A549 (cell line): ENCODE measurements around the gene DPY19L3. TPM values are rescaled to one million over a fixed set of nuclear protein-coding genes. Genes with fewer than 3 reads are reported as not detected.

ENCODE experiments used
- ATAC-seq, 2 experiments: fragments of 200-7000 bp in 1 of 2; fragments of >200 bp in 1 of 2; cut with Nextera tagmentation in 1 of 2; cut with Tn5 transposase in 1 of 2; 3 replicates each; pipeline versions ENCODE4 v1.8.0 to v1.9.1; 2018 to 2020; ENCODE audit warnings: mild to moderate bottlenecking in 1 of 2, moderate library complexity in 1 of 2
- CTCF ChIA-PET: fragments of 300-600 bp; sonication (Branson Sonifier 250); formaldehyde crosslinking; extraction: SDS; loops from one replicate; lab custom pipeline; 2021; ENCODE audit warnings: antibody characterized with exemption, inconsistent platforms; lab: Yijun Ruan, JAX
- POLR2A ChIA-PET: fragments of 350-600 bp; formaldehyde crosslinking; extraction: SDS; loops from one replicate; lab custom pipeline; 2021; ENCODE audit warnings: antibody characterized with exemption, inconsistent platforms; lab: Yijun Ruan, JAX
- DNase-seq, 2 experiments: peaks; one replicate each; pipeline versions ENCODE4 v3.0.0 to v3.0.0-alpha.2; 2011 to 2016; ENCODE audit warnings: low read depth in 1 of 2, low spot score in 1 of 2
- FAIRE-seq: peaks from 2 replicates; lab custom pipeline; 2011; peaks lifted over from hg19 to GRCh38; lab: Jason Lieb, UNC
- H3K27ac ChIP-seq, 2 experiments: fragments of >200 bp; sonication (Bioruptor Twin); formaldehyde crosslinking; 3 replicates each; pipeline ENCODE4 v1.5.1; 2016 to 2017
- H3K4me1 ChIP-seq: fragments of >200 bp; sonication (Bioruptor Twin); formaldehyde crosslinking; 3 replicates; pipeline ENCODE4 v1.6.1; 2016
- H3K4me2 ChIP-seq: fragments of >200 bp; sonication (Bioruptor Twin); formaldehyde crosslinking; 3 replicates; pipeline ENCODE4 v1.6.1; 2016
- H3K4me3 ChIP-seq: fragments of >200 bp; sonication (Bioruptor Twin); formaldehyde crosslinking; 3 replicates; pipeline ENCODE4 v1.5.1; 2016
- H3K9me3 ChIP-seq: fragments of >200 bp; sonication (Bioruptor Twin); formaldehyde crosslinking; 3 replicates; pipeline ENCODE4 v1.6.1; 2016
- BHLHE40 ChIP-seq: IDR thresholded peaks from 2 replicates; pipeline ENCODE4 v1.6.1; 2012; ENCODE audit warnings: low read depth, low read length, inconsistent platforms
- CEBPB ChIP-seq, 2 experiments: fragments of >200 bp in 1 of 2; sonication (Bioruptor Twin) in 1 of 2; formaldehyde crosslinking in 1 of 2; IDR thresholded peaks; 2 replicates each; pipeline ENCODE4 v1.6.1; 2012 to 2016
- CHD4 ChIP-seq: fragments of 200-600 bp; sonication (generic); IDR thresholded peaks from 2 replicates; pipeline ENCODE4 v1.6.1; 2016; ENCODE audit warnings: antibody characterized with exemption, mild to moderate bottlenecking, borderline replicate concordance
- E2F6 ChIP-seq: IDR thresholded peaks from 2 replicates; pipeline ENCODE4 v1.6.1; 2012; ENCODE audit warnings: low read depth, borderline replicate concordance
- EP300 ChIP-seq, 2 experiments: fragments of >200 bp; sonication (Bioruptor Twin); formaldehyde crosslinking; IDR thresholded peaks; 2 replicates in 1 of 2; 3 replicates in 1 of 2; pipeline ENCODE4 v1.6.1; 2016 to 2017
- ESRRA ChIP-seq: fragments of 150-350 bp; IDR thresholded peaks from 2 replicates; pipeline ENCODE4 v1.6.1; 2014; ENCODE audit warnings: mild to moderate bottlenecking, low read length, borderline replicate concordance
- FOSL2 ChIP-seq, 2 experiments: fragments of 450-650 bp in 1 of 2; fragments of >200 bp in 1 of 2; sonication (Bioruptor Twin) in 1 of 2; formaldehyde crosslinking; IDR thresholded peaks; 2 replicates each; pipeline versions ENCODE4 v1.5.0 to v1.6.1; 2016 to 2020; ENCODE audit warnings: mild to moderate bottlenecking in 1 of 2, moderate library complexity in 1 of 2
- GATA3 ChIP-seq: IDR thresholded peaks from 2 replicates; pipeline ENCODE4 v1.6.1; 2012; ENCODE audit warnings: borderline replicate concordance
- HES2 ChIP-seq: fragments of >200 bp; sonication (Bioruptor Twin); formaldehyde crosslinking; IDR thresholded peaks from 2 replicates; pipeline ENCODE4 v1.6.1; 2016
- HOXA7 ChIP-seq: fragments of 250-450 bp; sonication (Bioruptor Pico); IDR thresholded peaks from 2 replicates; pipeline ENCODE4 v1.5.0; 2020; ENCODE audit warnings: mild to moderate bottlenecking, moderate library complexity
- HOXB13 ChIP-seq: fragments of 250-450 bp; sonication (Bioruptor Pico); IDR thresholded peaks from 2 replicates; pipeline ENCODE4 v1.5.0; 2020; ENCODE audit warnings: low read depth, mild to moderate bottlenecking, moderate library complexity
- MAZ ChIP-seq: fragments of 150-350 bp; IDR thresholded peaks from 2 replicates; pipeline ENCODE4 v1.6.1; 2014; ENCODE audit warnings: antibody characterized with exemption, low read depth, low read length, borderline replicate concordance
- PBX3 ChIP-seq: IDR thresholded peaks from 2 replicates; pipeline ENCODE4 v1.6.1; 2012
- POLR2AphosphoS2 ChIP-seq: conservative IDR thresholded peaks from 2 replicates; pipeline ENCODE4 v1.6.1; 2012; ENCODE audit warnings: low read length, improper control_type of control experiment, inconsistent platforms
- RCOR1 ChIP-seq: fragments of 150-350 bp; IDR thresholded peaks from 2 replicates; pipeline ENCODE4 v1.6.1; 2014; ENCODE audit warnings: antibody characterized with exemption, low read length, low read depth
- REST ChIP-seq: fragments of 200-600 bp; sonication (generic); IDR thresholded peaks from 2 replicates; pipeline ENCODE4 v1.6.1; 2016; ENCODE audit warnings: antibody characterized with exemption, mild to moderate bottlenecking, moderate library complexity
- SREBF2 ChIP-seq: fragments of 450-650 bp; IDR thresholded peaks from 2 replicates; pipeline ENCODE4 v1.6.1; 2014; ENCODE audit warnings: mild to moderate bottlenecking, moderate library complexity
- TP53 ChIP-seq: fragments of 250-450 bp; sonication (Bioruptor Pico); IDR thresholded peaks from 2 replicates; pipeline ENCODE4 v1.5.0; 2021; ENCODE audit warnings: mild to moderate bottlenecking, moderate library complexity
- ZNF302 ChIP-seq: fragments of 250-450 bp; sonication (Bioruptor Pico); IDR thresholded peaks from 2 replicates; pipeline ENCODE4 v1.9.0; 2021; ENCODE audit warnings: inconsistent platforms, mild to moderate bottlenecking, moderate library complexity
- ZSCAN20 ChIP-seq: fragments of 250-450 bp; sonication (Bioruptor Pico); IDR thresholded peaks from 2 replicates; pipeline ENCODE4 v1.8.0; 2022; ENCODE audit warnings: mild to moderate bottlenecking, moderate library complexity
- WGBS: methylation state at CpG from one replicate; pipeline ENCODE4 v1.1.6; 2017; ENCODE audit errors: missing lambda C conversion rate; 5-methylcytosine and 5-hydroxymethylcytosine counted together
- polyA plus RNA-seq, 4 experiments: library from polyadenylated mRNA; depleted of rRNA in 3 of 4; stranded (reverse); fragments of >200 nt; fragmentation: RNase III in 1 of 4; extraction: RNeasy Plus Mini Kit Qiagen cat#74134 plus additional on column Dnase treatment in 1 of 4; gene quantifications; 2 replicates in 3 of 4; 3 replicates in 1 of 4; pipeline ENCODE4 v1.2.3, GENCODE V29; 2011 to 2017

Gene DPY19L3
- polyA plus RNA-seq, 2 of the 4 experiments (the other 2 are of a cell fraction): 15.7 to 28.9 TPM

GRCh38 chr19:32361574-32362317 lies 43.8 kb upstream of the DPY19L3 start:
- Histone ChIP-seq H3K9me3 (no peaks in the 10 kb centered on the region), H3K4me3 (no peak overlapping the region), H3K4me1 (peaks cover 30% of the 10 kb centered on the region), H3K27ac (peak overlapping the region; percentile 32 to 35; a peak in 4 of 6 replicates), H3K4me2 (peak overlapping the region; percentile 44)
- ATAC-seq: peak in 1 of 2 experiments; percentile 52; a peak in 3 of 6 replicates
- POLR2A ChIA-PET: interaction anchor here (0.6 to 1.6 kb wide), 3 partner anchors 12 to 44 kb away, joined by 3 to 4 read pairs (median 3); partner anchors contain the start of gene DPY19L3
- peak; percentile 13 for FAIRE-seq
- 72% methylated on average over 9 of the region's 9 CpGs for whole genome bisulfite sequencing
- TF ChIP-seq REST (no peak), PBX3 (no peak), ZSCAN20 (CRISPR knock-in tag) (no peak), HOXA7 (CRISPR knock-in tag) (no peak), SREBF2 (no peak), MAZ (no peak), ZNF302 (CRISPR knock-in tag) (no peak), EP300 (IDR thresholded peaks at IDR 0.05) (no peak), CHD4 (no peak), BHLHE40 (no peak), POLR2AphosphoS2 (no peak), GATA3 (no peak), RCOR1 (no peak)
- CTCF ChIA-PET: interaction anchor here (0.8 to 6.1 kb wide), 9 partner anchors 9 to 208 kb away, joined by 3 to 74 read pairs (median 8); no protein-coding TSS in a partner anchor
- peak in 1 of 2 experiments; percentile 65 for DNase-seq

GRCh38 chr19:32362318-32362691 lies 43.3 kb upstream of the DPY19L3 start:
- peak overlapping the region; percentile 44 for H3K4me2 ChIP-seq
- FAIRE-seq (no peak), DNase-seq (peak in 1 of 2 experiments; percentile 77)
- peaks cover 30% of the 10 kb centered on the region for H3K4me1 ChIP-seq
- WGBS: 39% methylated on average over 5 of the region's 5 CpGs
- TF ChIP-seq GATA3: no peak
- TF ChIP-seq FOSL2 (IDR thresholded peaks at IDR 0.05): no peak
- TF ChIP-seq FOSL2 (CRISPR knock-in tag; IDR thresholded peaks at IDR 0.05): peak; percentile 51; the same call in 1 of the 2 replicates
- TF ChIP-seq, all 56 proteins: peak for 1
- ATAC-seq: peak in 1 of 2 experiments; percentile 69; a peak in 3 of 6 replicates
- H3K27ac ChIP-seq: peak overlapping the region; percentile 32 to 45; a peak in 4 of 6 replicates
- H3K4me3 ChIP-seq: no peak overlapping the region
- no peaks in the 10 kb centered on the region for H3K9me3 ChIP-seq
- ChIA-PET POLR2A (interaction anchor here (1.0 to 1.6 kb wide), 2 partner anchors 12 to 43 kb away, joined by 3 to 4 read pairs; partner anchors contain the start of gene DPY19L3), CTCF (interaction anchor here (0.9 to 2.7 kb wide), 8 partner anchors 8 to 207 kb away, joined by 3 to 22 read pairs (median 6); no protein-coding TSS in a partner anchor)

GRCh38 chr19:32363175-32363574 lies 42.4 kb upstream of the DPY19L3 start:
- no peak for TF ChIP-seq E2F6
- TF ChIP-seq HOXB13 (CRISPR knock-in tag): no peak
- no peak for TF ChIP-seq TP53 (CRISPR knock-in tag)
- peak; percentile 49; the same call in 1 of the 2 replicates for TF ChIP-seq HES2
- TF ChIP-seq ESRRA: no peak
- TF ChIP-seq EP300 (IDR thresholded peaks at IDR 0.05): peak; percentile 5 to 21; a peak in 1 of 5 replicates
- TF ChIP-seq CEBPB (IDR thresholded peaks at IDR 0.05): peak; percentile 89 to 91
- peak; percentile 17; the same call in 1 of the 2 replicates for TF ChIP-seq GATA3
- WGBS: 62% methylated on average over 3 of the region's 3 CpGs
- H3K4me1 ChIP-seq: peaks cover 33% of the 10 kb centered on the region
- peak in 1 of 2 experiments; percentile 65 for DNase-seq
- peak overlapping the region; percentile 44 for H3K4me2 ChIP-seq
- ATAC-seq: peak; percentile 12 to 42; a peak in 4 of 6 replicates
- no peak overlapping the region for H3K4me3 ChIP-seq
- no peaks in the 10 kb centered on the region for H3K9me3 ChIP-seq
- FAIRE-seq: peak; percentile 99
- CTCF ChIA-PET: interaction anchor here (0.7 to 2.7 kb wide), 8 partner anchors 10 to 106 kb away, joined by 3 to 22 read pairs (median 8); partner anchors contain the start of gene ZNF507
- POLR2A ChIA-PET: interaction anchor here (1.5 kb wide), 1 partner anchor 17 kb away, joined by 6 read pairs; the partner anchor contains the start of gene ZNF507
- H3K27ac ChIP-seq: peak overlapping the region; percentile 45 to 50; a peak in 5 of 6 replicates
